Measurements from ENCODE around the gene CRACDL. TPM values are rescaled to one million over a fixed set of nuclear protein-coding genes. Genes with fewer than 3 reads are reported as not detected.
A peak's percentile ranks its signal among the peaks of the same experiment; 100 is the strongest.

CRACDL gene
- total RNA-seq, 3 donors from 2014 or later, result 8.0 to 18.1 (median 17.8) TPM

DNA sequence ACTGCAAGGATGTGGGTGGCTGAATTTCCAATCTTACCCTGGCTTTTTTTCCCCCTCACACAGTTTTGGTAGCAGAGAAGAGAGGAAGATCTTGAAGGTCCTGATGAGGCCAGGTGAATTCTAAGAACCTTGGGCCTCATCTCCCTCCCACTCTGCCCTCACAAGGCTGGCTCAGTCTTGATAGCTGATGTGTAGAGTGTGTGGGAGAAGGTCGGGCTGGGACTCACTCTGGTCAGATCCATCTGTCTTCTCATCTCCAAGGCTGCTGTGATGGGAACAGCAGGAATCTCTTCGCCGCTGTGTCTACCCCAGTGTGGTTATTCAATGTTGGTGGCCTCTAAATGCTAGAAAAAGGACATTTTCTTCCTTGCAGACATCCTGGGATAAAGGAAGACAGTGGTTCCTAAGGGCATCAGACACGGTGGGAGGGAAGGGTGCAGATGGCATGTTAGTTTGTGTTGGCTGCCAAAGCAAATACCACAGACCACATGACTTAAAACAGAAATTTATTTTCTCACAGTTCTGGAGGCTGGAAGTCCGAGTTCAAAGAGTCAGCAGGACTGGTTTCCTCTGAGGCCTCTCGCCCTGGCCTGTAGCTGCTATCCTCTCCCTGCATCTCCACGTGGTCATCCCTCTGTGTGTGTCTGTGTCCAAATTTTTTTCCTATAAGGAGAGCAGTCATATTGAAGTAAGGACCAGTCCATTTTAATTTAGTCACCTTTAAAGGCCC, 167.5 kb downstream of the CRACDL start:
- Histone ChIP-seq H3K9me3 (no peaks in the 10 kb centered on the region), H3K4me3 (no peak overlapping the region), H3K36me3 (ENCODE audit: low read depth) (no peaks in the 10 kb centered on the region), H3K4me1 (ENCODE audit: low read depth) (peaks cover 9% of the 10 kb centered on the region)
- ATAC-seq (peak; percentile 20), DNase-seq (no peak)
- intact Hi-C loops (cut with DNase I, micrococcal nuclease), result no loop called here
- TF ChIP-seq, protein P1, sequence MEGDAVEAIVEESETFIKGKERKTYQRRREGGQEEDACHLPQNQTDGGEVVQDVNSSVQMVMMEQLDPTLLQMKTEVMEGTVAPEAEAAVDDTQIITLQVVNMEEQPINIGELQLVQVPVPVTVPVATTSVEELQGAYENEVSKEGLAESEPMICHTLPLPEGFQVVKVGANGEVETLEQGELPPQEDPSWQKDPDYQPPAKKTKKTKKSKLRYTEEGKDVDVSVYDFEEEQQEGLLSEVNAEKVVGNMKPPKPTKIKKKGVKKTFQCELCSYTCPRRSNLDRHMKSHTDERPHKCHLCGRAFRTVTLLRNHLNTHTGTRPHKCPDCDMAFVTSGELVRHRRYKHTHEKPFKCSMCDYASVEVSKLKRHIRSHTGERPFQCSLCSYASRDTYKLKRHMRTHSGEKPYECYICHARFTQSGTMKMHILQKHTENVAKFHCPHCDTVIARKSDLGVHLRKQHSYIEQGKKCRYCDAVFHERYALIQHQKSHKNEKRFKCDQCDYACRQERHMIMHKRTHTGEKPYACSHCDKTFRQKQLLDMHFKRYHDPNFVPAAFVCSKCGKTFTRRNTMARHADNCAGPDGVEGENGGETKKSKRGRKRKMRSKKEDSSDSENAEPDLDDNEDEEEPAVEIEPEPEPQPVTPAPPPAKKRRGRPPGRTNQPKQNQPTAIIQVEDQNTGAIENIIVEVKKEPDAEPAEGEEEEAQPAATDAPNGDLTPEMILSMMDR (IDR thresholded peaks at IDR 0.05), result no peak

DNA sequence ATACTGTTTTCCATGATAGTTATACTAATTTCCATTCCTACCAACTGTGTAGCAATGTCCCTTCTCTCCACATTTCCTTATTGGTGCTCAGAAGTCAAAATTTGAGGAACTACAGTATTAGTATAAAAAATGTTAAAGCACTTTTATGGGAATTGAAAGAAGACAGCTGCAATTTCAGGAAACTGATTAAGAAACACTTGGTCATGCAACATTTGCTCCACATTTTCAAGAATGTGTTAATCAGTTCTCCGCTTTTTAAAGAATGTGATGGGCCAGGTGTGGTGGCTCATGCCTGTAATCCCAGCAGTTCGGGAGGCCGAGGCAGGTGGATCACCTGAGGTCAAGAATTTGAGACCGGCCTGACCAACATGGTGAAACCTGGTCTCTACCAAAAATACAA, 171.5 kb downstream of the CRACDL start:
- TF ChIP-seq, protein P1 (IDR thresholded peaks at IDR 0.05), result no peak
- H3K9me3 ChIP-seq, result no peaks in the 10 kb centered on the region
- DNase-seq (no peak), ATAC-seq (no peak)
- no peaks in the 10 kb centered on the region for H3K36me3 ChIP-seq (ENCODE audit: low read depth)
- H3K4me3 ChIP-seq, result no peak overlapping the region
- intact Hi-C loops (cut with DNase I, micrococcal nuclease), result no loop called here
- peaks cover 9% of the 10 kb centered on the region for H3K4me1 ChIP-seq (ENCODE audit: low read depth)

DNA sequence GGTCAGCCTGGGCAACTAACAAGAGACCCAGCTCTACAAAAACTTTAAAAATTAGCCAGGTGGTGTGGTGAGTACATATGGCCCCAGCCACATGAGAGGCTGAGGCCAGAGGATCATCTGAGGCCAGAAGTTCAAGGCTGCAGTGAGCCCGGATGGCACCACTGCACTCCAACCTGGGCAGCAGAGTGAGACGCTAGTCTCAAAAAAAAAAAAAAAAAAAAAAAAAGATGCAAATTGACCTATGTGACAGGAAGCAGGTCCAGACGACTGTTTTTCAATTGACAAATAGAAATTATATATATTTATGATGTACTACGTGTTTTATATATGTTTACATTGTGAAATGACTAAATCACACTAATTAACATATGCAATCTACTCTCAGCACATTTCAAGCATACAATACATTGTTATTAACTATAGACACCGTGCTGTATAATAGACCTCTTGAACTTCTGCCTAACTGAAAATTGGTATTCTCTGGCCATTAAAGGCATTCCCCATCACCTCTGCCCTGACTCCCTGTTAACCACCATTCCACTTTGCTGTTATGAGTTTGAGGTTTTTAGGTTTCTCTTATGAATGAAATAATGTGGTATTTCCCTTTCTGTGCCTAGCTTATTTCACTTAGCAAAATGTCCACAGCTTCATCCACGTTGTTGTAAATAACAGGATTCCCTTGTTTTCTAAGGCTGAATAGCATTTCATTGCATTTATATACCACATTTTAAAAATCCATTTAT, 172.6 kb downstream of the CRACDL start:
- ATAC-seq, result no peak
- intact Hi-C loops (cut with DNase I, micrococcal nuclease), result no loop called here

DNA sequence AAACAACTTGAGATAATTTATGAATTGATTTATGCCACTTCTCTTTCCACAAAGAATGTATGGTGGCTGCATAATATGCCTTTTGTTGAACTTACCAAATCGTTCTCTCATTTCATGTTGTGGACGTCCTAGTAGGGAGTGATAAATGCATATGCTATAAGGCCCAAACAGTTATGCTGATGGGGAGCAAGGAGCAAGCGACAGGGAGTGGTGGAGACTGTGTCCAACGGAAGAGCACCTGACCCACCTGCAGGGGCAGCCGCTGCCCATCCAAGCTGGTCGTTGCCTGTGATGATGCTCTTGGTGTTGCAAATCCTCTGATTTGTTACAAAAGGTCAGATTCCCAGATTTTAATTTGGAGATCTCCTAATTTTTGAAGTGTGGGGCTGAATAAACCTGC, 174.1 kb downstream of the CRACDL start:
- Histone ChIP-seq H3K9me3 (no peaks in the 10 kb centered on the region), H3K4me1 (ENCODE audit: low read depth) (peaks cover 5% of the 10 kb centered on the region), H3K4me3 (no peak overlapping the region), H3K36me3 (ENCODE audit: low read depth) (no peaks in the 10 kb centered on the region)
- intact Hi-C loops (cut with DNase I, micrococcal nuclease), result no loop called here
- DNase-seq (no peak), ATAC-seq (no peak)
- TF ChIP-seq, protein P1 (IDR thresholded peaks at IDR 0.05), result no peak

More for the DNA sequence above, 172.6 kb downstream of the CRACDL start:
- H3K4me3 ChIP-seq, result no peak overlapping the region
- H3K4me1 ChIP-seq (ENCODE audit: low read depth), result peaks cover 5% of the 10 kb centered on the region
- DNase-seq, result no peak
- H3K9me3 ChIP-seq, result no peaks in the 10 kb centered on the region
- H3K36me3 ChIP-seq (ENCODE audit: low read depth), result no peaks in the 10 kb centered on the region
- TF ChIP-seq, protein P1 (IDR thresholded peaks at IDR 0.05), result no peak

DNA sequence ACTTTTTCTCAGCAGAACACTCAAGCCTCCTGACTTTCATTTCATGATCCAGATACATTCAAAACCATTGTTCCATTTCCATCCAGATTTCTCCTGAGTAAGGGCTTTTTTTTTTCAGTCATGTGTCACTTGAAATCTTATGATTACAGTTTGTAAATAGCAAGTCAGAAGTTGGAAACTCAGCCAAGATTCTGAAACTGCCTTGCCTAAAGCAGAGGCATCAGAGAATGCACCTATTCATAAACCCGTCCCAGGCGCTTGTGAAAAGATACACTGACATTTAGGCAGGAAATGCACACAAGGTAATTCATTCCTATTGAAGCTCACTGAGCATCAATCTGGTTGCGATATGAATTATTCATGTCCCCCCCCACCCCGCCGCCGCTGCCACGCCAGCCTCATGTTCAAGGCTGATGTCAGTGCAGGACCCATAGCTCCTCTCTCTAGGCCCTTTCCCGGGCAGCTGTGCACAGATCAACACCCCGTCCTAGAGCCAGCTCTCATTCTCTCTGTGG, 174.7 kb downstream of the CRACDL start:
- no peak overlapping the region for H3K4me3 ChIP-seq
- intact Hi-C loops (cut with DNase I, micrococcal nuclease), result no loop called here
- DNase-seq, result peak in 1 of 3 donors; percentile 61
- ATAC-seq, result peak; percentile 5
- TF ChIP-seq, protein P1 (IDR thresholded peaks at IDR 0.05), result no peak
- no peaks in the 10 kb centered on the region for H3K36me3 ChIP-seq (ENCODE audit: low read depth)
- no peaks in the 10 kb centered on the region for H3K4me1 ChIP-seq (ENCODE audit: low read depth)
- no peaks in the 10 kb centered on the region for H3K9me3 ChIP-seq
